ENCODE data around the gene TFAP2E.
A peak's percentile ranks its signal among the peaks of the same experiment; 100 is the strongest.

Gene TFAP2E

GRCh38 chr1:35637401-35637809 is 64.3 kb downstream of the TFAP2E start:
- Histone ChIP-seq H3K79me2 (ENCODE audit: control insufficient read depth, insufficient read depth, low read length, poor library complexity) (peaks cover 9% of the 10 kb centered on the region), H3K27ac (ENCODE audit: low read depth, low read length) (no peak overlapping the region), H3K14ac (ENCODE audit: low read length) (no peak overlapping the region), H2BK5ac (ENCODE audit: low read depth, low read length, poor library complexity) (no peak overlapping the region), H2BK120ac (ENCODE audit: insufficient read depth, low read length, poor library complexity) (no peak overlapping the region), H4K12ac (ENCODE audit: low read depth, low read length) (no peak overlapping the region), H3K4ac (ENCODE audit: low read depth, low read length) (no peak overlapping the region), H2AK5ac (ENCODE audit: low read length) (no peak overlapping the region), H3K36me3 (ENCODE audit: control insufficient read depth in 1 of 2, insufficient read depth in 2 of 2, low read length in 2 of 2) (peaks cover 15 to 19% of the 10 kb centered on the region in 2 experiments), H3K9me3 (ENCODE audit: insufficient read depth, low read depth, low read length) (no peaks in the 10 kb centered on the region), H3K79me1 (ENCODE audit: low read length) (peaks cover 9% of the 10 kb centered on the region), H3K23ac (ENCODE audit: low read length) (no peak overlapping the region), H2AFZ (ENCODE audit: insufficient read depth, low read length, poor library complexity) (no peak overlapping the region), H4K8ac (ENCODE audit: low read depth, low read length) (no peak overlapping the region), H2BK12ac (ENCODE audit: low read length) (no peak overlapping the region), H3K4me2 (ENCODE audit: low read length) (no peak overlapping the region), H3K4me1 (ENCODE audit: control insufficient read depth in 1 of 2, insufficient read depth in 2 of 2, low read length in 2 of 2) (no peaks in the 10 kb centered on the region), H4K91ac (ENCODE audit: low read depth, low read length) (no peak overlapping the region), H3K9ac (ENCODE audit: low read length) (no peak overlapping the region), H3K4me3 (ENCODE audit: low read depth, low read length) (no peak overlapping the region), H3K27me3 (ENCODE audit: insufficient read depth, low read length) (no peaks in the 10 kb centered on the region), H3K18ac (ENCODE audit: low read length) (no peak overlapping the region)
- no CpG with 5 or more reads among the region's 1 CpG for WGBS (ENCODE audit: extremely low coverage, insufficient coverage, insufficient read length)
- DNase-seq = peak; percentile 8 to 86

GRCh38 chr1:35640380-35641232 is 67.5 kb downstream of the TFAP2E start:
- Histone ChIP-seq H3K27ac (ENCODE audit: low read depth, low read length) (no peak overlapping the region), H4K12ac (ENCODE audit: low read depth, low read length) (peak overlapping the region; percentile 86), H2BK12ac (ENCODE audit: low read length) (no peak overlapping the region), H3K79me1 (ENCODE audit: low read length) (peaks cover 9% of the 10 kb centered on the region), H2AK5ac (ENCODE audit: low read length) (peak overlapping the region; percentile 84), H3K4me3 (ENCODE audit: low read depth, low read length) (peak overlapping the region; percentile 92), H3K14ac (ENCODE audit: low read length) (peak overlapping the region; percentile 35), H2AFZ (ENCODE audit: insufficient read depth, low read length, poor library complexity) (no peak overlapping the region), H2BK5ac (ENCODE audit: low read depth, low read length, poor library complexity) (peak overlapping the region; percentile 71), H3K23ac (ENCODE audit: low read length) (no peak overlapping the region), H4K8ac (ENCODE audit: low read depth, low read length) (peak overlapping the region; percentile 93), H2BK120ac (ENCODE audit: insufficient read depth, low read length, poor library complexity) (peak overlapping the region; percentile 82), H3K4ac (ENCODE audit: low read depth, low read length) (peak overlapping the region; percentile 96), H3K27me3 (ENCODE audit: insufficient read depth, low read length) (no peaks in the 10 kb centered on the region), H3K4me2 (ENCODE audit: low read length) (peak overlapping the region; percentile 74), H4K91ac (ENCODE audit: low read depth, low read length) (peak overlapping the region; percentile 91), H3K18ac (ENCODE audit: low read length) (peak overlapping the region; percentile 15), H3K9me3 (ENCODE audit: insufficient read depth, low read depth, low read length) (no peaks in the 10 kb centered on the region), H3K9ac (ENCODE audit: low read length) (peak overlapping the region; percentile 96), H3K4me1 (ENCODE audit: control insufficient read depth in 1 of 2, insufficient read depth in 2 of 2, low read length in 2 of 2) (no peaks in the 10 kb centered on the region), H3K79me2 (ENCODE audit: control insufficient read depth, insufficient read depth, low read length, poor library complexity) (peaks cover 9% of the 10 kb centered on the region), H3K36me3 (ENCODE audit: control insufficient read depth in 1 of 2, insufficient read depth in 2 of 2, low read length in 2 of 2) (peaks cover 0 to 2% of the 10 kb centered on the region in 2 experiments)
- peak in 1 of 2 donors; percentile 2 for DNase-seq
- WGBS (ENCODE audit: extremely low coverage, insufficient coverage, insufficient read length) = no CpG with 5 or more reads among the region's 29 CpGs

DNA sequence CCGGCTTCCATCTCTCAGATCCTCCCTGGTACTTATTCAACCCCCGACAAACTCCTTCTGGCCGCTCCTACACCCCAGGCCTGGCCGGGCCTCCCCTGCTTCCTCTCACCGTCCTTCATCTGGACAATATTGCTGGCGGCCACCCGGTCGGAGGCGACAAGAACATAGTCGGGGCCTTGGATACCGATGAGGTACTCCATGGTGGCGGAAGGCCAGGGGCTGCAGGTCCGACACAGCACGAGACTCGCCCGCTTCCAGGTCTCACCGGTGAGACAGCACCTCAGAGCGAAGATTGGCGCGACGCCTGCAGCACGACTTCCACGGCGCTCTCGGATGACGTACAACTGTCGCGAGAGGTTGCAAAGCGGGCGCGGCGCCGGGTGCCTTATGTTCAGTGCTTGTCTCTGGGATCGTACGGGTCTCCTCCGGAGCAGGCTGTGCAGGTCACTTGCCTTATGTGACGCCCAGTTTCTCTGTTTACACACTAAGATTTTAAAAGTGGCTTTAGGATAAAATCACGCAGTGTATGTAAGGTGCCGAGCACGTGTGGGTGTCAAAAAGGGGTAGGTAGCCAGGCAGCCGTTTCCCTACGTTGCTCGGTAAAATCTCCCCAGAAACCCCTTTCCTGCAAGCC is 68.2 kb downstream of the TFAP2E start, which contains the start of gene PSMB2:
TSS of gene PSMB2 (minus strand) at position 294 of the 634 bp plus-strand sequence. CDS start at position 200, 94 bp downstream.
- peak within 1 kb of the TSS; percentile 86 for H4K12ac ChIP-seq (ENCODE audit: low read depth, low read length)
- H2AK5ac ChIP-seq (ENCODE audit: low read length) = peak within 1 kb of the TSS; percentile 84
- no CpG with 5 or more reads among the region's 43 CpGs for WGBS (ENCODE audit: extremely low coverage, insufficient coverage, insufficient read length)
- peak within 1 kb of the TSS; percentile 82 for H2BK120ac ChIP-seq (ENCODE audit: insufficient read depth, low read length, poor library complexity)
- H3K79me2 ChIP-seq (ENCODE audit: control insufficient read depth, insufficient read depth, low read length, poor library complexity) = peaks cover 9% of the 10 kb centered on the region
- peak within 1 kb of the TSS; percentile 64 for H2AFZ ChIP-seq (ENCODE audit: insufficient read depth, low read length, poor library complexity)
- peaks cover 9% of the 10 kb centered on the region for H3K79me1 ChIP-seq (ENCODE audit: low read length)
- peak within 1 kb of the TSS; percentile 96 for H3K9ac ChIP-seq (ENCODE audit: low read length)
- no peaks in the 10 kb centered on the region for H3K4me1 ChIP-seq (ENCODE audit: control insufficient read depth in 1 of 2, insufficient read depth in 2 of 2, low read length in 2 of 2)
- H3K36me3 ChIP-seq (ENCODE audit: control insufficient read depth in 1 of 2, insufficient read depth in 2 of 2, low read length in 2 of 2) = no peaks in the 10 kb centered on the region
- H3K23ac ChIP-seq (ENCODE audit: low read length) = no peak within 1 kb of the TSS
- H4K8ac ChIP-seq (ENCODE audit: low read depth, low read length) = peak within 1 kb of the TSS; percentile 95
- H4K91ac ChIP-seq (ENCODE audit: low read depth, low read length) = peak within 1 kb of the TSS; percentile 91
- H3K4me3 ChIP-seq (ENCODE audit: low read depth, low read length) = peak within 1 kb of the TSS; percentile 92
- H3K27me3 ChIP-seq (ENCODE audit: insufficient read depth, low read length) = no peaks in the 10 kb centered on the region
- H2BK5ac ChIP-seq (ENCODE audit: low read depth, low read length, poor library complexity) = peak within 1 kb of the TSS; percentile 85
- DNase-seq = peak; percentile 99
- H3K14ac ChIP-seq (ENCODE audit: low read length) = peak within 1 kb of the TSS; percentile 90
- no peak within 1 kb of the TSS for H2BK12ac ChIP-seq (ENCODE audit: low read length)
- H3K9me3 ChIP-seq (ENCODE audit: insufficient read depth, low read depth, low read length) = no peaks in the 10 kb centered on the region
- H3K27ac ChIP-seq (ENCODE audit: low read depth, low read length) = peak within 1 kb of the TSS; percentile 69
- peak within 1 kb of the TSS; percentile 96 for H3K4ac ChIP-seq (ENCODE audit: low read depth, low read length)
- peak within 1 kb of the TSS; percentile 91 for H3K18ac ChIP-seq (ENCODE audit: low read length)
- peak within 1 kb of the TSS; percentile 74 for H3K4me2 ChIP-seq (ENCODE audit: low read length)

DNA sequence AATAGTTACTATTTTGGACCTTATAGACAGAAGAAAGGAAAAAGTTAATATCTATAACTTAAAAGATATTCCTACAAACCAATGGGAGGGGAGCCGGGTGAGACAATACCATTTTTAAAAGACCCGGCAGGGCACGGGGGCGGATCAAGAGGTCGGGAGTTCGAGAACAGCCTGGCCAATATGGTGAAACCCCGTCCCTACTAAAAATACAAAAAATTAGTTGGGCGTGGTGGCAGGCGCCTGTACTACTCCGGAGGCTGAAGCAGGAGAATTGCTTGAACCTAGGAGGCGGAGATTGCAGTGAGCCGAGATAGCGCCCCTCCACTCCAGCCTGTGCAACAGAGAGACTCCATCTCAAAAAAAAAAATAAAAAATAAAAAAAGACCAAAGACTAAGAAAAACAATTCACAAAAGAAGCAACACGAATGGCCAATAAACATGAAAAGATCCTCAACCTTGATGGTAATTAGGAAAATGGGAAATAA is 69.4 kb downstream of the TFAP2E start:
- Histone ChIP-seq H3K18ac (ENCODE audit: low read length) (no peak overlapping the region), H3K27ac (ENCODE audit: low read depth, low read length) (no peak overlapping the region), H2AK5ac (ENCODE audit: low read length) (no peak overlapping the region), H3K9ac (ENCODE audit: low read length) (no peak overlapping the region), H3K4ac (ENCODE audit: low read depth, low read length) (no peak overlapping the region), H3K79me1 (ENCODE audit: low read length) (peaks cover 9% of the 10 kb centered on the region), H2BK12ac (ENCODE audit: low read length) (no peak overlapping the region), H3K9me3 (ENCODE audit: insufficient read depth, low read depth, low read length) (no peaks in the 10 kb centered on the region), H3K23ac (ENCODE audit: low read length) (no peak overlapping the region), H2AFZ (ENCODE audit: insufficient read depth, low read length, poor library complexity) (no peak overlapping the region), H3K4me3 (ENCODE audit: low read depth, low read length) (no peak overlapping the region), H3K36me3 (ENCODE audit: control insufficient read depth in 1 of 2, insufficient read depth in 2 of 2, low read length in 2 of 2) (no peaks in the 10 kb centered on the region), H4K8ac (ENCODE audit: low read depth, low read length) (peak overlapping the region; percentile 16), H4K91ac (ENCODE audit: low read depth, low read length) (no peak overlapping the region), H2BK120ac (ENCODE audit: insufficient read depth, low read length, poor library complexity) (no peak overlapping the region), H3K27me3 (ENCODE audit: insufficient read depth, low read length) (no peaks in the 10 kb centered on the region), H2BK5ac (ENCODE audit: low read depth, low read length, poor library complexity) (no peak overlapping the region), H3K4me2 (ENCODE audit: low read length) (no peak overlapping the region), H4K12ac (ENCODE audit: low read depth, low read length) (no peak overlapping the region), H3K4me1 (ENCODE audit: control insufficient read depth in 1 of 2, insufficient read depth in 2 of 2, low read length in 2 of 2) (no peaks in the 10 kb centered on the region), H3K14ac (ENCODE audit: low read length) (no peak overlapping the region), H3K79me2 (ENCODE audit: control insufficient read depth, insufficient read depth, low read length, poor library complexity) (peaks cover 9% of the 10 kb centered on the region)
- WGBS (ENCODE audit: extremely low coverage, insufficient coverage, insufficient read length) = no CpG with 5 or more reads among the region's 14 CpGs
- no peak for DNase-seq
